NCI-H2196 (cell line): ENCODE measurements around the gene SCN11A.
"Not testable (repeated sequence)": the region's sequence is repeated elsewhere in the genome, so short reads cannot be mapped to it uniquely, and the experiment has no call there.

Source experiments
- DNase-seq: peaks from one replicate; lab custom pipeline; 2025; ENCODE audit not compliant: unreplicated experiment; lab: John Stamatoyannopoulos, UW

SCN11A gene

GRCh38 chr3:39067286-39067685 is 15.5 kb upstream of the SCN11A start:
- no peak for DNase-seq

GRCh38 chr3:39065197-39065596 is 13.5 kb upstream of the SCN11A start:
- DNase-seq: peak; percentile 1

GRCh38 chr3:39064646-39065045 is 12.9 kb upstream of the SCN11A start:
- no peak for DNase-seq

GRCh38 chr3:39063143-39063542 is 11.4 kb upstream of the SCN11A start:
- DNase-seq: no peak

GRCh38 chr3:39062180-39062579 is 10.4 kb upstream of the SCN11A start:
- no peak for DNase-seq

GRCh38 chr3:39061228-39061627 is 9.5 kb upstream of the SCN11A start:
- not testable (repeated sequence) for DNase-seq

- DNase-seq: no peak
These were observed 4.4 kb upstream of the SCN11A start for GRCh38 chr3:39056151-39056550.

- no peak for DNase-seq
These were observed 2.0 kb upstream of the SCN11A start for GRCh38 chr3:39053696-39054095.

GRCh38 chr3:39052583-39052982 is 839 bp upstream of the SCN11A start:
- no peak for DNase-seq

- DNase-seq: no peak
These were observed 1.7 kb downstream of the SCN11A start for GRCh38 chr3:39050029-39050428.

GRCh38 chr3:39038165-39038564 is 13.6 kb downstream of the SCN11A start:
- DNase-seq: no peak

- DNase-seq: no peak
These were observed 22.2 kb downstream of the SCN11A start for GRCh38 chr3:39029556-39029955.

GRCh38 chr3:39028546-39028945 is 23.2 kb downstream of the SCN11A start:
- no peak for DNase-seq

GRCh38 chr3:39025222-39025970 is 26.3 kb downstream of the SCN11A start:
- DNase-seq: no peak

GRCh38 chr3:39024497-39024896 is 27.2 kb downstream of the SCN11A start:
- no peak for DNase-seq

GRCh38 chr3:39022286-39022630 is 29.5 kb downstream of the SCN11A start:
- no peak for DNase-seq

- no peak for DNase-seq
These were observed 30.1 kb downstream of the SCN11A start for GRCh38 chr3:39021465-39022285.

GRCh38 chr3:39021029-39021428 is 30.7 kb downstream of the SCN11A start:
- DNase-seq: no peak

GRCh38 chr3:39019299-39019698 is 32.4 kb downstream of the SCN11A start:
- no peak for DNase-seq

- DNase-seq: no peak
These were observed 36.3 kb downstream of the SCN11A start for GRCh38 chr3:39015418-39015817.

GRCh38 chr3:39013921-39014509 is 37.7 kb downstream of the SCN11A start:
- DNase-seq: no peak

- no peak for DNase-seq
These were observed 38.5 kb downstream of the SCN11A start for GRCh38 chr3:39013289-39013688.
